HepG2 (cell line): ENCODE results near the gene SNRPD3. TPM values are rescaled to one million over a fixed set of nuclear protein-coding genes. Genes with fewer than 3 reads are reported as not detected.
A peak's percentile ranks its signal among the peaks of the same experiment; 100 is the strongest.
"Not testable (repeated sequence)": the region's sequence is repeated elsewhere in the genome, so short reads cannot be mapped to it uniquely, and the experiment has no call there.

Experiments
- DMAP1 ChIP-seq: IDR thresholded peaks from 2 replicates; pipeline ENCODE4 v1.6.1; 2016
- ELF1 ChIP-seq: sonication (generic); formaldehyde crosslinking; IDR thresholded peaks from 2 replicates; pipeline ENCODE4 v1.4.0; 2020; ENCODE audit warnings: missing genetic modification reagents
- ETV6 ChIP-seq: sonication (generic); formaldehyde crosslinking; conservative IDR thresholded peaks from 2 replicates; pipeline ENCODE4 v1.4.0; 2020; ENCODE audit warnings: missing genetic modification reagents
- GABPB1 ChIP-seq: IDR thresholded peaks from 2 replicates; pipeline ENCODE4 v1.6.1; 2016; ENCODE audit warnings: mild to moderate bottlenecking, missing genetic modification reagents, moderate library complexity, missing compliant biosample characterization
- HNF1A ChIP-seq, 2 experiments: sonication (generic) in 1 of 2; formaldehyde crosslinking in 1 of 2; IDR thresholded peaks; 2 replicates each; pipeline versions ENCODE4 v1.4.0 to v1.6.1; 2016 to 2020; ENCODE audit warnings: borderline replicate concordance in 1 of 2, low read depth in 1 of 2, mild to moderate bottlenecking in 1 of 2, missing genetic modification reagents in 1 of 2
- MXI1 ChIP-seq: IDR thresholded peaks from 3 replicates; pipeline ENCODE4 v1.6.1; 2012; ENCODE audit warnings: low read depth, low read length, inconsistent platforms, borderline replicate concordance
- POLR2A ChIP-seq, 2 experiments: IDR thresholded peaks; 2 replicates each; pipeline ENCODE4 v1.6.1; 2011; ENCODE audit warnings: low read depth in 2 of 2, low read length in 2 of 2, mild to moderate bottlenecking in 1 of 2, moderate library complexity in 1 of 2; ENCODE audit not compliant: insufficient read depth in 1 of 2
- SKI ChIP-seq: fragments of 450-650 bp; IDR thresholded peaks from one replicate; pipeline ENCODE4 v1.6.1; 2018; ENCODE audit warnings: mild to moderate bottlenecking; ENCODE audit not compliant: partially characterized antibody
- SNAPC2 ChIP-seq: sonication (generic); formaldehyde crosslinking; IDR thresholded peaks from 2 replicates; pipeline ENCODE4 v1.8.1; 2022; ENCODE audit warnings: mild to moderate bottlenecking, missing genetic modification reagents
- ZBED4 ChIP-seq: sonication (generic); formaldehyde crosslinking; IDR thresholded peaks from 2 replicates; pipeline ENCODE4 v1.4.0; 2020; ENCODE audit warnings: missing genetic modification reagents, borderline replicate concordance
- ZFP91 ChIP-seq: sonication (generic); formaldehyde crosslinking; IDR thresholded peaks from 2 replicates; pipeline ENCODE4 v1.9.0; 2022; ENCODE audit warnings: missing genetic modification reagents, mild to moderate bottlenecking, borderline replicate concordance
- ZKSCAN8 ChIP-seq: IDR thresholded peaks from 2 replicates; pipeline ENCODE4 v1.6.1; 2016; ENCODE audit warnings: borderline replicate concordance, missing genetic modification reagents, missing compliant biosample characterization
- ZMAT3 ChIP-seq: sonication (generic); formaldehyde crosslinking; conservative IDR thresholded peaks from 2 replicates; pipeline ENCODE4 v1.7.0; 2021; ENCODE audit warnings: missing genetic modification reagents
- ZNF263 ChIP-seq: sonication (generic); formaldehyde crosslinking; IDR thresholded peaks from 2 replicates; pipeline ENCODE4 v1.4.0; 2020; ENCODE audit warnings: missing genetic modification reagents
- ZSCAN21 ChIP-seq: sonication (generic); formaldehyde crosslinking; IDR thresholded peaks from 2 replicates; pipeline ENCODE4 v1.8.0; 2022; ENCODE audit warnings: mild to moderate bottlenecking, missing genetic modification reagents, moderate library complexity, borderline replicate concordance
- polyA plus RNA-seq, 8 experiments: library from polyadenylated mRNA; depleted of rRNA in 3 of 8; stranded (reverse) in 7 of 8; unstranded in 1 of 8; fragments of >200 nt; fragmentation: Illumina TruSeq in 4 of 8; extraction: Trizol in 4 of 8; gene quantifications; 2 replicates each; pipeline versions ENCODE4 v1.2.1 to v1.2.3, GENCODE V29; 2011 to 2016; ENCODE audit warnings: low read depth in 4 of 8, missing spikeins in 1 of 8, mixed read lengths in 1 of 8; ENCODE audit not compliant: insufficient read depth in 1 of 8
- total RNA-seq, 5 experiments: library from RNA; depleted of rRNA; stranded (reverse); fragments of >200 nt; fragmentation: Illumina TruSeq; extraction: Trizol; gene quantifications; 2 replicates each; pipeline ENCODE4 v1.2.3, GENCODE V29; 2016; ENCODE audit warnings: low read depth in 1 of 5
- TF ChIP-seq, protein P1 (sequence below): sonication (generic); formaldehyde crosslinking; IDR thresholded peaks from 2 replicates; pipeline ENCODE4 v1.4.0; 2020; ENCODE audit warnings: mild to moderate bottlenecking, missing genetic modification reagents

The SNRPD3 gene
- total and polyA plus RNA-seq, 2 of the 13 experiments (the other 11 are each of a cell fraction or from before 2014, with no cell fraction given), result 110 to 209 TPM

DNA sequence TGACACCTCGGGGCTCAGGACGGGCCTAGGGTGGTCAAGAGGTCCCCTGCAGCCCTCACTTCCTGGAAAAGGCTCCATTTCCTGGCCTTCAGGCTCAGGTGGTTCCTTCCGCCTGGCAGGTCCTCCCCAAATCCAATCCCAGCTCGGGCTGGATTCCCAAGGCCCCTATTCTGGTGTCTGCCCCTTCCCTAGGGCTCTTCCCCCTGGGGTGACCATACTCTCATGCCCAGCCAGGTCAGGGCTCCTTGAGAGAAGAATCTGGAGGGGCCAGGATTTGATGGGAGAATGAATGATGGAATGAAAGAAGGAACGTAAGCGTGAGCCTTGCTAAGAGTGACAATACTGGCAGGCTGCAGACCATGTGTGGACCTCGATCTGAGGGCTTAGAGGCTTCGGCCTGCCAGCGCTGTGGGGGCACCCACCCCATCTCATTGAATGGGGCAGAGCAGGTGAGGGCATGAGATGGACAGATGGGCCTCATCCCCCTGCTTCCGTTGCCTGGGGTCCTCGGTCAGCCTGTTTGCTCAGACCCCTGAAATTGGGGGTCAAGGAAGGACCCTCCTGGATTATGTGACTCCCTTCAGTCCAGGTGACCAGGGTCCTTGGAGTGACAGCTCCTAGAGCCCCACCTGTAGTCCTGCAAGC lies 46.4 kb downstream of the SNRPD3 start (continued):
- TF ChIP-seq ZBED4 (CRISPR knock-in tag) (peak; percentile 2; the same call in 1 of the 2 replicates), ZKSCAN8 (CRISPR knock-in tag) (0 out of 2 replicates have a peak, but pooled peaks have one; percentile 21), DMAP1 (0 out of 2 replicates have a peak, but pooled peaks have one; percentile 8), HNF1A (CRISPR knock-in tag; IDR thresholded peaks at IDR 0.05; ENCODE audit: borderline replicate concordance) (peak; percentile 0; the same call in 1 of the 2 replicates), ELF1 (peak; percentile 30; the same call in 1 of the 2 replicates), ZMAT3 (CRISPR knock-in tag) (0 out of 2 replicates have a peak, but pooled peaks have one; percentile 51), ZFP91 (peak; percentile 19; the same call in 1 of the 2 replicates), POLR2A (IDR thresholded peaks at IDR 0.05; ENCODE audit: insufficient read depth in 1 of 2, low read depth in 2 of 2, low read length in 2 of 2) (peak in 1 of 2 experiments; percentile 10; a peak in 1 of 4 replicates), GABPB1 (CRISPR knock-in tag) (peak; percentile 4; the same call in 1 of the 2 replicates), ZSCAN21 (CRISPR knock-in tag) (0 out of 2 replicates have a peak, but pooled peaks have one; percentile 3), MXI1 (0 out of 3 replicates have a peak, but pooled peaks have one; percentile 6), ZNF263 (CRISPR knock-in tag) (peak; percentile 87), SKI (peak; percentile 51), SNAPC2 (CRISPR knock-in tag) (0 out of 2 replicates have a peak, but pooled peaks have one; percentile 40), ETV6 (CRISPR knock-in tag) (peak; percentile 43; the same call in 1 of the 2 replicates)
- TF ChIP-seq HNF1A (IDR thresholded peaks at IDR 0.05; ENCODE audit: low read depth), result not testable (repeated sequence)
- TF ChIP-seq, protein P1, sequence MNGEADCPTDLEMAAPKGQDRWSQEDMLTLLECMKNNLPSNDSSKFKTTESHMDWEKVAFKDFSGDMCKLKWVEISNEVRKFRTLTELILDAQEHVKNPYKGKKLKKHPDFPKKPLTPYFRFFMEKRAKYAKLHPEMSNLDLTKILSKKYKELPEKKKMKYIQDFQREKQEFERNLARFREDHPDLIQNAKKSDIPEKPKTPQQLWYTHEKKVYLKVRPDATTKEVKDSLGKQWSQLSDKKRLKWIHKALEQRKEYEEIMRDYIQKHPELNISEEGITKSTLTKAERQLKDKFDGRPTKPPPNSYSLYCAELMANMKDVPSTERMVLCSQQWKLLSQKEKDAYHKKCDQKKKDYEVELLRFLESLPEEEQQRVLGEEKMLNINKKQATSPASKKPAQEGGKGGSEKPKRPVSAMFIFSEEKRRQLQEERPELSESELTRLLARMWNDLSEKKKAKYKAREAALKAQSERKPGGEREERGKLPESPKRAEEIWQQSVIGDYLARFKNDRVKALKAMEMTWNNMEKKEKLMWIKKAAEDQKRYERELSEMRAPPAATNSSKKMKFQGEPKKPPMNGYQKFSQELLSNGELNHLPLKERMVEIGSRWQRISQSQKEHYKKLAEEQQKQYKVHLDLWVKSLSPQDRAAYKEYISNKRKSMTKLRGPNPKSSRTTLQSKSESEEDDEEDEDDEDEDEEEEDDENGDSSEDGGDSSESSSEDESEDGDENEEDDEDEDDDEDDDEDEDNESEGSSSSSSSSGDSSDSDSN (CRISPR knock-in tag), result 0 out of 2 replicates have a peak, but pooled peaks have one; percentile 25
